Cardiac fibroblast (primary cell): ENCODE measurements around the gene COL19A1.
"Not testable (repeated sequence)": the region's sequence is repeated elsewhere in the genome, so short reads cannot be mapped to it uniquely, and the experiment has no call there.

ENCODE experiments used
- DNase-seq, 2 donors: peaks; one replicate each; pipeline versions ENCODE4 v3.0.0 to v3.0.0-alpha.2; 2010; ENCODE audit warnings: low read depth in 2 of 2
- H3K4me3 ChIP-seq, 2 donors: replicated peaks in 1 of 2; 1 replicate in 1 of 2; 2 replicates in 1 of 2; pipeline ENCODE4 v1.5.1; 2011; ENCODE audit warnings: low read depth in 2 of 2, low read length in 2 of 2, mild to moderate bottlenecking in 2 of 2, moderate library complexity in 1 of 2
- TF ChIP-seq, protein P1 (sequence below): IDR thresholded peaks from one replicate; pipeline ENCODE4 v1.5.1; 2011; ENCODE audit warnings: low read depth, mild to moderate bottlenecking, low read length, inconsistent platforms

COL19A1 gene

DNA sequence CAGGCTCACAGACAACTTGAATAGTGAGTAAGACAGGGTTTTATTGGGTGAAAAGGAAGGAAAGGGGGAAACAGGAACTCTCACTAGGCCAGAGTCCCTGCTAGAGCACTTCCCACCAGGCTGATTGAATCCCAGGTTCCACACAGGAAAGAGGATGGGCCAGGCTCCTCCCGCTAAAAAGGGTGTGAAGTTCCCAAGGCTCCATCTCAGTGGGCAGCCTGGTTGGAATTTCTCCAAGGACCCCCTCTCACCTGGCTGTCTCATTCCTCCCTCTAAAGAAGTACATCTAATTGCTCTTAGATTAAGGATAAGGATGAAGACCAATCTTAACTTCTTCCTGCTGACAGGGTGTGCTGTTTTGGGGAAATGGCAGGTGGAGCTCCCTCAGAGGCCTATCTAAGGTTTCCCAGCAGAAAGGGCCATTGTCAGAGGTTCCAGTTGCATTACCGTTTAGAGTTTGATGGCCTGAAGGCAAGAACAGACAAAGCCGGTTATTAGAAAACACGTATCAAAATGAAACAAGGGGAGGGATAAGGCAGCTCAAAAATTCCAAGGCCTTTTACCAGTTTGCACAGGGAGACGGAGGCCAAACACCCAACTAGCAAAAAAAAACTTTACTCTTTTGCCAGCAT is 21.5 kb downstream of the COL19A1 start:
- TF ChIP-seq, protein P1, sequence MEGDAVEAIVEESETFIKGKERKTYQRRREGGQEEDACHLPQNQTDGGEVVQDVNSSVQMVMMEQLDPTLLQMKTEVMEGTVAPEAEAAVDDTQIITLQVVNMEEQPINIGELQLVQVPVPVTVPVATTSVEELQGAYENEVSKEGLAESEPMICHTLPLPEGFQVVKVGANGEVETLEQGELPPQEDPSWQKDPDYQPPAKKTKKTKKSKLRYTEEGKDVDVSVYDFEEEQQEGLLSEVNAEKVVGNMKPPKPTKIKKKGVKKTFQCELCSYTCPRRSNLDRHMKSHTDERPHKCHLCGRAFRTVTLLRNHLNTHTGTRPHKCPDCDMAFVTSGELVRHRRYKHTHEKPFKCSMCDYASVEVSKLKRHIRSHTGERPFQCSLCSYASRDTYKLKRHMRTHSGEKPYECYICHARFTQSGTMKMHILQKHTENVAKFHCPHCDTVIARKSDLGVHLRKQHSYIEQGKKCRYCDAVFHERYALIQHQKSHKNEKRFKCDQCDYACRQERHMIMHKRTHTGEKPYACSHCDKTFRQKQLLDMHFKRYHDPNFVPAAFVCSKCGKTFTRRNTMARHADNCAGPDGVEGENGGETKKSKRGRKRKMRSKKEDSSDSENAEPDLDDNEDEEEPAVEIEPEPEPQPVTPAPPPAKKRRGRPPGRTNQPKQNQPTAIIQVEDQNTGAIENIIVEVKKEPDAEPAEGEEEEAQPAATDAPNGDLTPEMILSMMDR, result no peak
- no peak for DNase-seq
- no peak overlapping the region for H3K4me3 ChIP-seq

DNA sequence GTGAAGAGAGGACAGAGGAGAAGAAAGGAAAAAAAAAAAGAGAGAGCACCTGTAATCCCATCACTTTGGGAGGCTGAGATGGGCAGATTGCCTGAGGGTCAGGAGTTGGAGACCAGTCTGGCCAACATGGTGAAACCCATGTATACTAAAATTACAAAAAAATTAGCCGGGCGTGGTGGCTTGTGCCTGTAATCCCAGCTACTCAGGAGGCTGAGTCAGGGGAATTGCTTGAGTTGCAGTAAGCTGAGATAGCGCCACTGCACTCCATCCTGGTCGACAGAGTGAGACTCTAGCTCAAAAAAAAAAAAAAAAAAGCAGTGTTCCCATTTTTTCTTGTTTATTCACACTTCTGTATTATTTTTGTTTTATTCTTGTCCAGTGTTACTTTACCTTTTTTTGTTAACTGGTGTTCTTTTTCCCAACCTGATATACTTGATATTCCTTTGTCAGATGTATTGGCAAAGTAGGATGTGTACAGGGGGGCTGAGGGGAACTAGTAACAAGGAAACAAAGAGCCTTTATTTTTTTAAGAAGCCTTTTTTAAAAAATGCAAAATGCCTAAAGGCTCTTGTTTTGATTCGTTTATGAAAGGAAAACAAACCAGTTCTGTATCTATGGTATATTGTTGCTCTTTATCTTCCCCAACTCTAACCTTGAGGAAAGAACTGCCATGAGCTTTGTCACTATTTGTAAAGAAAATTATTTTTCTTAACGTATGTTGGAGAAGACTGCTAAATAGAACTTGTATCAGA is 22.3 kb downstream of the COL19A1 start:
- no peak overlapping the region for H3K4me3 ChIP-seq
- TF ChIP-seq, protein P1, result no peak
- DNase-seq, result peak in 1 of 2 donors; percentile 39

DNA sequence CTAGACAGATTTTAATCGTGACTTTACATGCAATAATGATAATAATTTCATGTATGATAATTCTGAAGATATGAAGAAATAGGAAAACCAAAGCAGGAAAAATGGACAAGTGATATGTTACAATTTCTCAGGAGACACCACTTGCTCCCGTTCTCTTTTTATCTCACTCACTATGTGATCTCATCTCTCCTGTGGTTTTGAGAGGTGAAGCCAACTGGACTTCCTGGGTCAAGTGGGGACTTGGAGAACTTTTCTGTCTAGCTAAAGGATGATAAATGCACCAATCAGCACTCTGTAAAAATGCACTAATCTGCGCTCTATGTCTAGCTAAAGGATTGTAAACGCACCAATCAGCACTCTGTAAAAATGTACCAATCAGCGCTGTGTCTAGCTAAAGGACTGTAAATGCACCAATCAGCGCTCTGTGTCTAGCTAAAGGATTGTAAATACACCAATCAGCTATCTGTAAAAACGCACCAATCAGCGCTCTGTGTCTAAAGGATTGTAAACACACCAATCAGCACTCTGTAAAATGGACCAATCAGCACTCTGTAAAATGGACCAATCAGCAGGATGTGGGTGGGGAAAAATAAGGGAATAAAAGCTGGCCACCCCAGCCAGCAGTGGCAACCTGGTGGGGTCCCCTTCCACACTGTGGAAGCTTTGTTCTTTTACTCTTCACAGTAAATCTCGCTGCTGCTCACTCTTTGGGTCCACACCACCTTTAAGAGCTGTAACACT is 23.0 kb downstream of the COL19A1 start:
- H3K4me3 ChIP-seq, DNase-seq: not testable (repeated sequence)

DNA sequence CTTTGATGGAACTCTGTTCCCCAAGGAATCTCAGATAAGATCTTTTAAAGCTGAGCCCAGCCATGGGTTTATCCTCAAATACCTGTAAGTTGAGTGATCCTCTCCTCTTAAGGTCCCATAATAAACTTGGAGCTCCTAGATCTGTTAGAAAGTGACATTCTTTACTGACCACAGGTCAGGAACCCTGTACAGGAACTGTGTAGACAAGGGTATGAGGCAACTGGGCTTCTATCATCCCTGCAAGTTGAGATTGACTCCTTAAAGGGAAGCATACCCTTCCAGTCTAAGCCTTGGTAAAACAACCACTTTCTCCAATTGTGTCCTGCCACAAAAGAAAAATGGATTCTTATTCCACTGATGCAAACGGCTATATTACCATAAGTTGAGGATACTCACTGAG is 26.2 kb downstream of the COL19A1 start:
- not testable (repeated sequence) for DNase-seq, H3K4me3 ChIP-seq

DNA sequence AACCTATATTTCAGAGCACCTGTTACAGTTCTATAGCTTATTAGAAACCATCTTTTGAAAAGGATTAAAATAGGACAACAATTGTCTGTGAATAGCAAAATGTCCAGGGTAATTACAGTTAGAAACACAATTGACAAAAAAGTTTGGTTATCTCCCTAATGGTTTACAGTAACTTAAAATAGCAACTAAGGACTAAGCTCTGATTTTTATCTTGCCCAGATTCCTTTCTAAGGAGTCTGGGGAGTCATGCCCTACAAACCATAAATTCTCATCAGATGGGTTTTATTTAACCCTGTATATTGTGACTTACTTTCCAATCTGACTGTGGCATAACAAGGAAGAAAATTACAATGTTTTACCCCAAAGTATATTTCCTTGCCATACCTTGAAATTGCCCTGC is 26.9 kb downstream of the COL19A1 start:
- not testable (repeated sequence) for DNase-seq

DNA sequence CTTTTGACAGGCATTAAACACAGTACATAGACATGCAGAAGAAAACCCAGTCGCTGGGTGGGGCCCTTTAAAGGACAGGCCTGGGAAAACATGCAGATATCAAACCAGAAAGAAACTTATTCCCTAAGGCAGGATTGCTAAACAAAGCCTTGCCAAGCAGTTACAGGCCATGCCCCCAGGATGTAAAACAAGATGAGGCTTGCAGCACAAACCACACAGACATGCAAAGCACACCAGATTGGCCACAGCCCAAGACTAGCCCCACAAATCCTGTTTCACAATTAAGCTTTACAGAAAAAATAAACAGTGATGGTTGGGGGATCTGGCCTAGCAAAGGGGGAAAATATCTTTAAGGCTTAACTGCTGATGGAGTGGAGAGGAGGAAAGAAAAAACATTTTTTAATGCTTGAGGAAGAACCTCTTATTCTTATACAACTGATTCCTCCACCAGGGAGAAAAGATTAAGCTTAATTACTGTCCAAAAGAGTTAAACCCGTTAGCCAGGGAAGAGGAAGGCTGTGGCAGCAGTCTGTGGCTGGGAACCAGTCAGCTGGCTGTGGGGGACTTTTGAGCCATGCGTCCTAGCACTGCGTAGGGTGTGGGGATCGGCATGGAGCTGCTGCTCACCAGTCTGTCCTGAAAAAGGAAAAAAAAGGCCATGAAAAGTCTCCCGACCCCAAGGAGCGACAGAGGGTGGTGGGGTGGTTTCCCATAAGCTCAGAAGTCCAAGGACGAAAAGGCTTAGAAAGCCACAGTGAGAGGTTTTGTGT is 28.4 kb downstream of the COL19A1 start:
- TF ChIP-seq, protein P1, result no peak
- H3K4me3 ChIP-seq, result no peak overlapping the region
- DNase-seq, result peak; percentile 80 to 88

More for the DNA sequence above, 26.9 kb downstream of the COL19A1 start:
- H3K4me3 ChIP-seq, result not testable (repeated sequence)

DNA sequence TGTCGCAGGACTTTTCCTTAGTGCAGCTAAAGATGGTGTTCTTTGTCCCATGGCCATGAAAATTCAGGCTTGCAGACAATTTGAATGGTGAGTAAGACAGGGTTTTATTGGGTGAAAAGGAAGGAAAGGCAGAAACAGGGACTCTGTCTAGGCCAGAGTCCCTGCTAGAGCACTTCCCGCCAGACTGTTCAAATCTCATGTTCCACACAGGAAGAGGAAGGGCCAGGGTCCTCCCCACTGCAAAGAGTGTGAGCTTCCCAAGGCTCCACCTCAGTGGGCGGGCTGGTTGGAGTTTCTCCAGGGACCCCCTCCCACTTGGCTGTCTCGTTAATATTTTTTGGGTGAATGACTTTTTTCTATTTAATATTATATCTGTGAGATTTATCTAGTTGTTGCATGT is 29.0 kb downstream of the COL19A1 start:
- no peak for DNase-seq
- H3K4me3 ChIP-seq, result no peak overlapping the region
- TF ChIP-seq, protein P1, result no peak

DNA sequence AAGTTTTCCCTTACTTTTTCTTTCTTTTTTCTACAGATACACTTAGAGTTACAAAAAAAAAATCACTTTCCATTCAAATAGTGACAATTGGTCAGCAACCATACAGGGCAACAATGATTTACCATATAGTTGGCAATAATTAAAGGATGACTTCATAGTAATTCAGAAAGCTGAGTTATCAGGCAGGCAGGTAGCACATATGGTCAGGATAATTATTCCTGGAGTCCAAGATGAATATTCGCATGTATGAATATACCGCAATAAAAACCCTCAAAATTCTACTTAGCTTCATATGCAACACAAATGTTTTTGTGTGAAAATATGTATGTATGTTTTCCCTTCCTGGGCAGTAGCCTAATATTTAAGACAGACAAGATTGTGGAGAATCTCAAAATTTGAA is 34.5 kb downstream of the COL19A1 start:
- H3K4me3 ChIP-seq, result no peak overlapping the region
- no peak for DNase-seq
- TF ChIP-seq, protein P1, result no peak
